ENCODE measurements around the gene CDC25B. TPM values are rescaled to one million over a fixed set of nuclear protein-coding genes. Genes with fewer than 3 reads are reported as not detected.

The CDC25B gene
- total and polyA plus RNA-seq, 2 of the 13 experiments (the other 11 are each of a cell fraction or from before 2014, with no cell fraction given): 14.5 to 19.4 TPM

GRCh38 chr20:3820048-3820900 is 24.2 kb downstream of the CDC25B start, which contains the start of gene AP5S1 (continued):
- TF ChIP-seq HMGXB4 (CRISPR knock-in tag; IDR thresholded peaks at IDR 0.05; ENCODE audit: borderline replicate concordance in 1 of 2, low read depth in 1 of 2) (peak; percentile 100), JDP2 (CRISPR knock-in tag; IDR thresholded peaks at IDR 0.05; ENCODE audit: borderline replicate concordance) (peak; percentile 86), ARID4A (CRISPR knock-in tag; IDR thresholded peaks at IDR 0.05; ENCODE audit: borderline replicate concordance) (peak; percentile 93), ZFP41 (CRISPR knock-in tag; IDR thresholded peaks at IDR 0.05; ENCODE audit: borderline replicate concordance) (peak; percentile 87; the same call in 1 of the 2 replicates), ZNF660 (CRISPR knock-in tag; IDR thresholded peaks at IDR 0.05; ENCODE audit: borderline replicate concordance, low read depth) (no peak), ZNF33B (CRISPR knock-in tag; IDR thresholded peaks at IDR 0.05) (0 out of 2 replicates have a peak, but pooled peaks have one; percentile 74), ZNF567 (CRISPR knock-in tag; IDR thresholded peaks at IDR 0.05; ENCODE audit: borderline replicate concordance) (peak; percentile 83; the same call in 1 of the 2 replicates), TAF1 (CRISPR knock-in tag; IDR thresholded peaks at IDR 0.05) (peak; percentile 94), TIGD3 (CRISPR knock-in tag; IDR thresholded peaks at IDR 0.05; ENCODE audit: borderline replicate concordance) (peak; percentile 94; the same call in 1 of the 2 replicates), FOXK1 (CRISPR knock-in tag; IDR thresholded peaks at IDR 0.05; ENCODE audit: borderline replicate concordance, low read depth) (peak; percentile 86), ZSCAN31 (CRISPR knock-in tag; IDR thresholded peaks at IDR 0.05; ENCODE audit: low read depth) (peak; percentile 98), ZNF3 (CRISPR knock-in tag; IDR thresholded peaks at IDR 0.05) (no peak; the same call in 1 of the 2 replicates), SP4 (CRISPR knock-in tag; IDR thresholded peaks at IDR 0.05) (peak; percentile 92), AKNA (CRISPR knock-in tag; IDR thresholded peaks at IDR 0.05; ENCODE audit: borderline replicate concordance) (peak; percentile 83; the same call in 1 of the 2 replicates)

Measured in HepG2 (cell line).